Loucy (cell line): ENCODE data around the gene SLC9A4.

Source experiments
- EZH2phosphoT487 ChIP-seq: fragments of 200-600 bp; IDR thresholded peaks from 2 replicates; pipeline ENCODE4 v1.6.1; 2018; ENCODE audit warnings: antibody characterized with exemption, mild to moderate bottlenecking, moderate library complexity, borderline replicate concordance
- TF ChIP-seq, protein P1 (sequence below): fragments of 200-600 bp; sonication (generic); conservative IDR thresholded peaks from 2 replicates; pipeline ENCODE4 v1.5.1; 2014; ENCODE audit warnings: mild to moderate bottlenecking, antibody characterized with exemption, low read length

DNA sequence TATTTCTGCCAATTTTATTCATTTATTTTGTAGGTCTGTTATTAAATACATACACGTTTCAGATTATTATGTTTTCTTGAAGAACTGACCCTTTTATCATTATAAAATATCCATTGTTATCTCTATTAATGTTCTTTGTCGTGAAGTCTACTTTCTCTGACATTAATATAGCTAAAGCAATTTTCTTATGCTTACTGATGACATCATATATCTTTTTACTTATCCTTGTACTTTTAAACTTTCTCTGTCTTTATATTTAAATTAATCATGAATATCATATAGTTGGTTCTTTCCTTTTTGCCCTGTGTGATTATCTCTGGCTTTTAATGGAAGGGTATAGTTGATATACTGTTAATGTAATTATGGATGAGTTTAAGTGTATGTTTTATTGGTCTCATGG is 109.8 kb downstream of the SLC9A4 start:
- TF ChIP-seq, protein P1, sequence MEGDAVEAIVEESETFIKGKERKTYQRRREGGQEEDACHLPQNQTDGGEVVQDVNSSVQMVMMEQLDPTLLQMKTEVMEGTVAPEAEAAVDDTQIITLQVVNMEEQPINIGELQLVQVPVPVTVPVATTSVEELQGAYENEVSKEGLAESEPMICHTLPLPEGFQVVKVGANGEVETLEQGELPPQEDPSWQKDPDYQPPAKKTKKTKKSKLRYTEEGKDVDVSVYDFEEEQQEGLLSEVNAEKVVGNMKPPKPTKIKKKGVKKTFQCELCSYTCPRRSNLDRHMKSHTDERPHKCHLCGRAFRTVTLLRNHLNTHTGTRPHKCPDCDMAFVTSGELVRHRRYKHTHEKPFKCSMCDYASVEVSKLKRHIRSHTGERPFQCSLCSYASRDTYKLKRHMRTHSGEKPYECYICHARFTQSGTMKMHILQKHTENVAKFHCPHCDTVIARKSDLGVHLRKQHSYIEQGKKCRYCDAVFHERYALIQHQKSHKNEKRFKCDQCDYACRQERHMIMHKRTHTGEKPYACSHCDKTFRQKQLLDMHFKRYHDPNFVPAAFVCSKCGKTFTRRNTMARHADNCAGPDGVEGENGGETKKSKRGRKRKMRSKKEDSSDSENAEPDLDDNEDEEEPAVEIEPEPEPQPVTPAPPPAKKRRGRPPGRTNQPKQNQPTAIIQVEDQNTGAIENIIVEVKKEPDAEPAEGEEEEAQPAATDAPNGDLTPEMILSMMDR = no peak
- no peak for TF ChIP-seq EZH2phosphoT487
